H1 (cell line): Measurements from ENCODE around the gene MKLN1. TPM values are rescaled to one million over a fixed set of nuclear protein-coding genes. Genes with fewer than 3 reads are reported as not detected.

ENCODE experiments used
- BCL11A ChIP-seq, 2 experiments: IDR thresholded peaks; one replicate each; pipeline ENCODE4 v1.6.1; 2011; ENCODE audit warnings: low read depth in 2 of 2, low read length in 2 of 2, mild to moderate bottlenecking in 2 of 2
- CTCF ChIP-seq, 3 experiments: IDR thresholded peaks; 1 replicate in 2 of 3; 2 replicates in 1 of 3; pipeline versions ENCODE4 v1.5.1 to v1.6.1; 2011; ENCODE audit warnings: low read length in 3 of 3, mild to moderate bottlenecking in 3 of 3, inconsistent platforms in 2 of 3, low read depth in 1 of 3, moderate library complexity in 1 of 3; ENCODE audit not compliant: insufficient read depth in 1 of 3; ENCODE audit errors: control extremely low read depth in 1 of 3
- EGR1 ChIP-seq: IDR thresholded peaks from 2 replicates; pipeline ENCODE4 v1.6.1; 2011; ENCODE audit warnings: low read depth, low read length, borderline replicate concordance
- PHF8 ChIP-seq: fragments of 200-600 bp; sonication (generic); conservative IDR thresholded peaks from 2 replicates; pipeline ENCODE4 v1.7.1; 2012; ENCODE audit warnings: low read depth, mild to moderate bottlenecking, inconsistent platforms, low read length, moderate library complexity
- POU5F1 ChIP-seq: IDR thresholded peaks from 2 replicates; pipeline ENCODE4 v1.6.1; 2011; ENCODE audit warnings: low read depth, mild to moderate bottlenecking, low read length, moderate library complexity
- SRF ChIP-seq: IDR thresholded peaks from 2 replicates; pipeline ENCODE4 v1.6.1; 2011; ENCODE audit warnings: mild to moderate bottlenecking, low read depth, low read length, moderate library complexity
- TAF7 ChIP-seq: optimal IDR thresholded peaks from 2 replicates; pipeline ENCODE3; 2011; ENCODE audit warnings: low read depth, mild to moderate bottlenecking, inconsistent platforms, low read length, moderate library complexity, borderline replicate concordance
- polyA plus RNA-seq, 7 experiments: library from polyadenylated mRNA; depleted of rRNA in 3 of 7; stranded (reverse) in 5 of 7; unstranded in 2 of 7; fragments of >200 nt in 5 of 7; fragments of 200-250 nt in 2 of 7; gene quantifications; 1 replicate in 5 of 7; 2 replicates in 1 of 7; 4 replicates in 1 of 7; pipeline versions ENCODE4 v1.2.1 to v1.2.3, GENCODE V29; 2011 to 2013; ENCODE audit warnings: missing spikeins in 2 of 7, mixed read lengths in 2 of 7
- total RNA-seq: library from RNA; stranded (reverse); fragmentation: NEBNext Ultra II Directional; extraction: Animal tissue kit (Norgen Biotek cat#: 25700); gene quantifications from 2 replicates; pipeline ENCODE4 v1.2.1, GENCODE V29; 2021

MKLN1 gene
- total and polyA plus RNA-seq, 2 of the 8 experiments (the other 6 are each of a cell fraction or from before 2014, with no cell fraction given): 22.3 to 50.9 TPM

GRCh38 chr7:131544449-131545301 is 217.0 kb downstream of the MKLN1 start (continued):
- TF ChIP-seq TAF7 (no peak), CTCF (IDR thresholded peaks at IDR 0.05; ENCODE audit: control extremely low read depth in 1 of 3, insufficient read depth in 1 of 3, low read depth in 1 of 3, low read length in 3 of 3) (peak in 1 of 3 experiments; percentile 4; a peak in 1 of 4 replicates), PHF8 (no peak), BCL11A (IDR thresholded peaks at IDR 0.05; ENCODE audit: low read depth in 2 of 2, low read length in 2 of 2) (no peak), POU5F1 (no peak), SRF (no peak), EGR1 (no peak)
